Stimulated activated CD8-positive, alpha-beta memory T cell treated with anti-CD3 and anti-CD28 coated beads, Interleukin-2, amount 100 ng/mL, for 1 hour (primary cell): ENCODE results near the gene USP12.
"Not testable (repeated sequence)": the region's sequence is repeated elsewhere in the genome, so short reads cannot be mapped to it uniquely, and the experiment has no call there.

ENCODE experiments used
- DNase-seq, 2 donors: peaks; one replicate each; pipeline ENCODE4 v3.0.0-alpha.2; 2020; ENCODE audit warnings: low read depth in 2 of 2

The USP12 gene

DNA sequence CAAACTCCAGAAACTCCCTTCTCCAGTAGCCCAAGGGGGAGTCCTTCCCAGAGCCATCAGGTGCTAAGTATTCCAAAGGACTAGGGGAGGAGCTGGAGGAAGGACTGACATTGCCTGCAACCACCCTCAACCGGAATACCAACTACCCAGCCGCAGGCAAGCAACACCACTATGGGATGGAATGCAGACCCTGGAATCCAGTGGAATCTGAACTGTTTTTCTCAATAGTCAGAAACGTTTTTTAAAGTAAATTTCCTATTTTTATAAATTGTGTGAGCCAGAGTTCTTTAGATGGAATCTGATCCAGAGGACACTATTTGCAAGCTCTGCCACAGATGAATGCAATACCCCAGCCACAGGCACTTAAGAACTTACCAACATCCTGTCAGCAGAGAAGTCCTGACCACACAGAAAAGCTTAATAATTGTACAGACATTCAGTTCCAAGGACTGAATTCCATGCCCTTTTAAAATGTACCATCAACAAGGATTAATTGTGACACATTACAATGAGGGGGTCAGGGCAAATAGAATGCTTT, 92.1 kb downstream of the USP12 start:
- DNase-seq: no peak

DNA sequence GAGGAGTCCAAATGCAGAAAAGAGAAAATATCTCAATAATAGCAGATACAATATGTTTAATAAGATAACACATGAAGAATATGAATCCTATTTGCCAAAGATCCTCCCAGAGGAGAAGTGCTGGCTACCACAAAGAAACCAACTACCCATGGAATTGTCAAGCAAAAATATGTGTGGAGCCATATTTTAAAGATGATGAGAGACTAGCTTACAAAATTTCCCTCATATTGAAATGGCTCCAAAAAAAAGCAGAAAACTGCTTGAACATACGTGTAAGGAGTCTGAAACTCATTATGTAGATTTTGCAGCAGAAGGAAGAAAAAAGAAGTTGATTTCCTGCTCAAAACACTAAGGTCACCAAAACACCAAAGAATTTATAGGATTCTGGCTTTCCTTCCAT, 94.2 kb downstream of the USP12 start:
- no peak for DNase-seq

- DNase-seq: no peak
These were observed 95.2 kb downstream of the USP12 start for GRCh38 chr13:27076421-27076820.

GRCh38 chr13:27073186-27073585, 98.4 kb downstream of the USP12 start:
- DNase-seq: no peak

DNA sequence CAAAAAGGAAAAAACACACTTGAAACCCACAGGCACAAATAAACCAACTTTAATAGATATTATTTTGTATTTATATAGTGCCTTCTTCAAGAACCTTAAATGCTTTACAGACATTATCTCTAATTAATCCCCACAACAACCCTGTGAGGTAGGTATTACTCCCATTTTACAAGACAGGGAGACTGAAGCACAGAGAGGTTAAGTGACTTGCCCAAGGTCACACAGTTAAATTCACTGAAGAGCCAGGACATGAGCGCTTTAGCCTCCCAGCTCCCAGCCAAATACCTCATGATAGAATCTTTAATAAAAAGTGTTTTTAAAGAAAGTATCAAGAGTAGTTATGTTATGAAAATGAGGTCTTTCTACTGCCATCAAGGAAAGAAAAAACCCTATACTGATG, 105.5 kb downstream of the USP12 start:
- DNase-seq: not testable (repeated sequence)

DNA sequence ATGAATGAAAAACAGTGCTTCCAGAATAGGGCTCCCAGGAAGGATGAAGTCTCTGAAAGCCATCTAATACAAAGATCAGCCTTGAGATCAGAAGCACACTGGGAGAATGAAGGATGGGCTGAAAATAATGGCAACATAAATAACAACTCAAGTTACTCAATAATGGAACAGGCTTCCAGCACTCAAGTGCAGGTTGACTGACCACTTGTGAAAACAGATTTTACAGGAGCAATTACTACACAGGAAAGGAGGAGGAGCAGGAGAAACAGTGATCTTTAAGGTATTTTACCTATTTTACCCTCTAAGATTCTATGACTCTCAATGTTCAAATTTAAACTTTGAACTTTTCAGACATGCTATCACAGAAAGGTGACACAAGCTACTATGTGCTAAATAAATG, 106.0 kb downstream of the USP12 start:
- no peak for DNase-seq

- no peak for DNase-seq
These were observed 107.2 kb downstream of the USP12 start for GRCh38 chr13:27064252-27064995.

DNA sequence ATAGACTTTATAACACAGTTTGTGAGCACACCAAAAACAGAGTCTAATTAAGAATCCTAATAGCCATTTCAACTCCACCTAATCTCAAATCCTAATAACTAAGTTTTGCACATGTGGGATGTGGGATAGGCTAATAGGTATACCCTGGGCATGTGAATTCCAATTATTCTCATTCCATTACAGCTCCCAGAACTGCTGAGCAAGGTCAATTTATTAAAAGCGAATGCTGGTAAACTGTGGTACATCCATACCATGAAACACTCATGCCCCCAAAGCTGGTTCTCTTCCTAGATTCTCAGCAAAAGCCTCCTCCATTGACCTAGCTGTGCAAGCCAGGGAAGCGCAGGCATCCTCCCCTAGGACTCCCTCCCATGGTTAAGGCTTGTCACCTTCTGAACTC, 113.8 kb downstream of the USP12 start:
- DNase-seq: no peak

GRCh38 chr13:27055526-27055925, 116.1 kb downstream of the USP12 start:
- DNase-seq: no peak

- no peak for DNase-seq
These were observed 116.9 kb downstream of the USP12 start for GRCh38 chr13:27054760-27055159.

DNA sequence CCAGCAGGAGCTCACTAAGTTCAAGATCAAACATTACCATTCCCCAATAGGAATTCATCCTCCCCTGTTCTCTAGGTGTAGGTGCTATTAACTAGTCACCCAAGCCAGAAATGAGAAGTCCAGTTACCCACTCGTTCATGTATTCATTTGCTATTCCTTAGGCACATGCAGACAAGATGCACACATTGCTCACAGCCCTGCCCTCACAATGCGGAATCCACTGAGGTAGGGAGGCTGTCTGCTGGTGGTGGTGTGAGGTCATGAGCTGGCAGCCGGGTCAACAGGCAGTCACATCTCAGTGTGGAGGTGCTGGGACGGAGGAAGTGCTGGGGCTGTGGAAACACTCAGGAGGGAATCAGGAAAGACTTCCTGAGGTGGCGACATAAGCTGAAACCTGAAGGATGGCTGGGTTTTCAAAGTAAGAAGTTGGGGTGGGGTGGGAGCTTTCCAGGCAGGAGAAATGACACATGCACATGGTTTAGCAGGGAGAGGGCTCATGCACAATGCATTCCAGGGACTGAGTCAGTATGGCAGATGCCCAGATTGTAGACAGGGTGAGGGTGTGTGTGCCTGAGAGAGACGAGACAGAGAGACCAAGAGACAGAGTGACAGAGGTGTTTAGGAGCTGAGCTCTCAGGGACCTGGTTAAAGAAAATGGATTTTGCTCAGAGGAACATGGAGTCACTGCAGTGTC, 117.6 kb downstream of the USP12 start:
- DNase-seq: no peak

GRCh38 chr13:27053210-27053884, 118.3 kb downstream of the USP12 start:
- no peak for DNase-seq

GRCh38 chr13:27052551-27053208, 118.9 kb downstream of the USP12 start:
- DNase-seq: no peak

GRCh38 chr13:27047081-27047480, 124.5 kb downstream of the USP12 start:
- DNase-seq: no peak

DNA sequence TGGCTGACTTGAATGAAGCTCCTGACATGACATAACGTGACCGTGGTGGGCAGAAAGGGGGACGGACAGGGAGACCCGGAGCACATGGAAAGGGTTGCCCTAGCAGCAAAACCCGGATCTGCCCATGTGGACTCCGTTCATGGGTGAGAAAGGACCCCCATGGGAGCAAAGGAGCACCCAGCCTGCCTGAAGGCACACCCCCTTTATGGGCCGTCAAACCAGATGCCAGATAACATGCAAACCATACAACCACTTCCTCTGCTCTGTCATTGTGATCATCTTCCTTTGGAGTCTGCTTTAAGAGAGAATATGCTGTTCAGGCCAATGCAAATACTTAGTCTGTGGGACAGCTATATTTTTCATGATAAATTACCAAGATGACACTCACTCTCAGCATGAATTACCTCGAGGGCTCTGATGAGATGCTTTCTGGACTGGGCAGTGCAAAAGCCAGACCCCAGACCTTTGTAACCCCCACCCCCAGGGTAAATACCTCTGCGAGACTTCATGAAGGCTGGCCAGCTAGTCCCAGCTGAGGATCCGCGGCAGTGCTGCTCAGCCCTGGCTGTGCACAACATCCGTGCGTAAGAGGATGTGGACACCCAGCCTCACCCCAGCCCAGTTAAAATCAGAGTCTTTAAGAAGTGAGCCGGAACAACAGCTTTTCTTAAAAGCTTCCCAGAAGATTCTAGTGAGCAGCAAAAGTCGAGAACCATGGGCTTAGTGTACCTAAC, 126.6 kb downstream of the USP12 start:
- no peak for DNase-seq

- no peak for DNase-seq
These were observed 128.6 kb downstream of the USP12 start for GRCh38 chr13:27043013-27043412.

DNA sequence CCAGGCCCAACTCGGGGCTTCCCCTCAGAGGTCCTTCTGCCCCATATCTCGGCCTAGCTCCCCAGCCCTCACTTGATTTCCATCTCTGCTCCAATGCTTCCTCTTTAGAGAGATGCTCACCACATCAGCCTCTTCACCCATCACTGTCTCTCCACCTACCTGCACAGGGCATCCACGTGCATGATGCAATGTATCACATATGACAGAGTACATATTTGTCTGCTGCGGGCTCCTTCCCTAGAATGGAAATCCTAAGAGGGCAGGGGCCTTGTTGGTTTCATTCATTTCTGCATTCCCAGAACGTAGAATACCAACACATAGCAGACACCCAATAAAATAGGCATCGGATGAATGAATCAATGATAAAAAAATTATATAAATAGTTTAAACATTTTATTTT, 130.3 kb downstream of the USP12 start:
- DNase-seq: no peak

DNA sequence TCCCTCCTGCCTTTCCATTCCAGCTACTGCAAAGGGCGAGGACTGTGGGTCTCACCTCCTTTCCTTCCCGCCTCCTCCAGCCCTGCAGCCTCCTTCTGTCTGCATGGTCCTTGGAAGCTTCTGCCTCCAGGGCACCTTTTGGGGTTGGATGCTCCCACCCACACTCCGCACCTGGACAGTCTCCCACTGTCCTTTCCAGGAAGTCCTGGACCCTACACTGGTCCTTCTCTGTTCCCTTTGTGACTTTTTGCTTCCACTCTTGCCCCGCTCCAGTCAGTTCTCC, 130.8 kb downstream of the USP12 start:
- DNase-seq: no peak

- DNase-seq: no peak
These were observed 132.4 kb downstream of the USP12 start for GRCh38 chr13:27039171-27039701.

DNA sequence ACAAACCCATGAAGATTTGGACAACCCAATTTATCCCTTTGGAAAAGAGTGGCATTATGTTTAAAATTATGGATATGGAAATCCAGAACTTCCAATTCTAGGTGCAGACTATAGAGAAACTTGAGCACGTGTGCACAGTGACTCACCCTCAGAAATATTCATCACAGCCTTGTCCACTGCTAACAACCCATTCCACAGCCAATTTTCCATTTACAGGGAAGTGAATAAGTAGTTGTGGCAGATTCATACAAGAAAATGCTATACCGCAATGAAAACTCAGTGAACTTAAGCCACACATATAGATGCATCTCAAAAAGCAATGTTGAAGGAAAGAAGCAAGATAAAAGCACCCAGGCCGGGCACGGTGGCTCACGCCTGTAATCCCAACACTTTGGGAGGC, 133.3 kb downstream of the USP12 start:
- no peak for DNase-seq

GRCh38 chr13:27037571-27037970, 134.0 kb downstream of the USP12 start:
- DNase-seq: no peak
